Measurements from ENCODE around the gene ZP4.
"Not testable (repeated sequence)": the region's sequence is repeated elsewhere in the genome, so short reads cannot be mapped to it uniquely, and the experiment has no call there.

GRCh38 chr1:237843516-237843915 lies 47.2 kb downstream of the ZP4 start:
- not testable (repeated sequence) for TF ChIP-seq CTCF, POLR2A (IDR thresholded peaks at IDR 0.05)
